Mesendoderm (in vitro differentiated cells): ENCODE results near the gene TCF12.

Source experiments
- DNase-seq: peaks from one replicate; pipeline ENCODE4 v3.0.0; 2013
- H2AK5ac ChIP-seq: 2 replicates; pipeline ENCODE4 v1.6.1; 2013; ENCODE audit warnings: low read length, inconsistent platforms
- H2BK120ac ChIP-seq: 2 replicates; pipeline ENCODE4 v1.6.1; 2013; ENCODE audit warnings: low read depth, mild to moderate bottlenecking, low read length, moderate library complexity, mixed read lengths
- H2BK15ac ChIP-seq: replicated peaks from 2 replicates; pipeline ENCODE4 v1.6.1; 2013; ENCODE audit warnings: low read depth, mild to moderate bottlenecking, moderate library complexity
- H2BK5ac ChIP-seq: 2 replicates; pipeline ENCODE4 v1.6.1; 2013; ENCODE audit warnings: low read length, inconsistent platforms
- H3K18ac ChIP-seq: 2 replicates; pipeline ENCODE4 v1.6.1; 2013; ENCODE audit warnings: mild to moderate bottlenecking, low read length, mixed read lengths
- H3K23ac ChIP-seq: one replicate; pipeline ENCODE4 v1.6.1; 2013; ENCODE audit warnings: low read length
- H3K27ac ChIP-seq: 2 replicates; pipeline ENCODE4 v1.5.1; 2013; ENCODE audit warnings: low read depth, mild to moderate bottlenecking, inconsistent platforms, low read length, moderate library complexity
- H3K27me3 ChIP-seq: 2 replicates; pipeline ENCODE4 v1.6.1; 2013; ENCODE audit warnings: low read length, control low read depth, mild to moderate bottlenecking, inconsistent platforms; ENCODE audit not compliant: insufficient read depth, poor library complexity
- H3K36me3 ChIP-seq: 2 replicates; pipeline ENCODE4 v1.6.1; 2013; ENCODE audit warnings: low read length, inconsistent platforms; ENCODE audit not compliant: control insufficient read depth, insufficient read depth
- H3K4ac ChIP-seq: one replicate; pipeline ENCODE4 v1.6.1; 2013; ENCODE audit warnings: low read depth, mild to moderate bottlenecking, low read length, moderate library complexity
- H3K4me1 ChIP-seq: 2 replicates; pipeline ENCODE4 v1.6.1; 2013; ENCODE audit warnings: low read depth, low read length, inconsistent platforms; ENCODE audit not compliant: control insufficient read depth
- H3K4me2 ChIP-seq: 2 replicates; pipeline ENCODE4 v1.6.1; 2013; ENCODE audit warnings: low read length
- H3K4me3 ChIP-seq: 2 replicates; pipeline ENCODE4 v1.5.1; 2013; ENCODE audit warnings: mild to moderate bottlenecking, low read length
- H3K56ac ChIP-seq: one replicate; pipeline ENCODE4 v1.6.1; 2013; ENCODE audit warnings: low read length
- H3K79me1 ChIP-seq: 2 replicates; pipeline ENCODE4 v1.6.1; 2013; ENCODE audit warnings: low read length, inconsistent platforms
- H3K79me2 ChIP-seq: 2 replicates; pipeline ENCODE4 v1.6.1; 2013; ENCODE audit warnings: mild to moderate bottlenecking, low read length; ENCODE audit not compliant: control insufficient read depth, insufficient read depth
- H3K9ac ChIP-seq: 2 replicates; pipeline ENCODE4 v1.6.1; 2013; ENCODE audit warnings: low read length, inconsistent platforms
- H4K5ac ChIP-seq: one replicate; pipeline ENCODE4 v1.6.1; 2013; ENCODE audit warnings: low read length
- H4K8ac ChIP-seq: one replicate; pipeline ENCODE4 v1.6.1; 2013; ENCODE audit warnings: low read depth, mild to moderate bottlenecking, control low read depth, low read length, moderate library complexity
- WGBS: extraction: QIAGEN DNeasy Blood & Tissue Kit; methylation state at CpG from one replicate; pipeline ENCODE4 v1.1.7; 2013; ENCODE audit warnings: low lambda C conversion rate, missing lambda C conversion rate; ENCODE audit not compliant: insufficient coverage; ENCODE audit errors: extremely low coverage; 5-methylcytosine and 5-hydroxymethylcytosine counted together

TCF12 gene

DNA sequence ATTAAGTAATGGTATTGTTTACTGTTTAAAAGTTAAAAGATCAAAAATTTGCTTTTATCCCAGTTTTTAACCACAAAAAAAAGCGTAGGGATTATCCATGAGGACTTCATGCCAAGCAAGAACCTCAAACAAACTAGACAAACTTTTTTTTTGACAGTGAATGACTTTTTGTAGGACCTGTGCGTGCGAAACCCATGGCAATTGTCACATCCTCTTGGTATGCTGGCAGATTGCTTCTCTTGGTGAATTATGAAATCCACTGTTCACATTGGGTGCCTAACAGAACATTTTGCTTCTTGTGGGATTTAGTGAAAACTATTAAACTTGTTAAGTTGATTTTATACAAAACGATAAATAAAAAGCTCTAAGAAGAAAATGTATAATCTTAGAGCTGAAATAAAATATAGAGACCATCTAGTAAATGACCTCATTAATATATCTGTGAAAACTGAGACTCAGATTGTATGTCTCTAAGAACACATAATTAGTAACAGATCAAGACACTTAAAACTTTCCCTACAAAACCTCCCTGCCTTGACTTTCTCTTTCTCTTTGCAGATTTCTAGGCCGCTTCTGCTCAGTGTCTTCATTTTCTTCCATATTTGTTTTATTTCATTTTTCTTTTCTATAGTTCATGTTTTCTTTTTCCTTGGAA is 370.6 kb downstream of the TCF12 start:
- no peaks in the 10 kb centered on the region for H3K79me2 ChIP-seq
- no peak overlapping the region for H3K23ac ChIP-seq
- no peak overlapping the region for H3K4ac ChIP-seq
- H3K27ac ChIP-seq = no peak overlapping the region
- no peak overlapping the region for H3K18ac ChIP-seq
- no peak overlapping the region for H4K5ac ChIP-seq
- H2BK15ac ChIP-seq = no peak overlapping the region
- WGBS = no CpG with 5 or more reads among the region's 5 CpGs
- no peak overlapping the region for H3K9ac ChIP-seq
- no peak overlapping the region for H4K8ac ChIP-seq
- no peak overlapping the region for H2AK5ac ChIP-seq
- H3K4me1 ChIP-seq = no peaks in the 10 kb centered on the region
- DNase-seq = no peak
- no peaks in the 10 kb centered on the region for H3K79me1 ChIP-seq
- H2BK120ac ChIP-seq = no peak overlapping the region
- H3K27me3 ChIP-seq = no peaks in the 10 kb centered on the region
- no peak overlapping the region for H3K56ac ChIP-seq
- H3K36me3 ChIP-seq = no peaks in the 10 kb centered on the region
- H3K4me2 ChIP-seq = no peak overlapping the region
- H3K4me3 ChIP-seq = no peak overlapping the region
- H2BK5ac ChIP-seq = no peak overlapping the region

DNA sequence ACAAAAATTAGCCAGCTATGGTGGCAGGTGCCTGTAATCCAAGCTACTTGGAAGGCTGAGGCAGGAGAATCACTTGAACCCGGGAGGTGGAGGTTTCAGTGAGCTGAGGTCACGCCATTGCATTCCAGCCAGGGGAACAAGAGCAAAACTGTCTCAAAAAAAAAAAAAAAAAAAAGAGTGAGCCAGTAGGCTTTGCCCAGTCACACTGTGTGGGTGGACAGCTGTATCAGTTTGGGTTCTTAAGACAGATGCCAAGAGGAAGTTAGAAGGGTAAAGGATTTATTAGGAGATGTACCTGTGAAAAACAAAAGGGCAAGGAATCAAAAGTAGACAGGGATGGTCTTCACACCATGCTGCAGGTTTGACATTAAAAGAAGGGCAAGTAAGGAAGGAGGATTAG is 371.7 kb downstream of the TCF12 start:
- no peak overlapping the region for H3K23ac ChIP-seq
- no peak overlapping the region for H3K18ac ChIP-seq
- no peak overlapping the region for H3K4me3 ChIP-seq
- no peak overlapping the region for H2AK5ac ChIP-seq
- no peaks in the 10 kb centered on the region for H3K36me3 ChIP-seq
- no CpG with 5 or more reads among the region's 2 CpGs for WGBS
- H4K8ac ChIP-seq = no peak overlapping the region
- H3K79me1 ChIP-seq = no peaks in the 10 kb centered on the region
- no peak overlapping the region for H3K56ac ChIP-seq
- no peak overlapping the region for H2BK120ac ChIP-seq
- no peak overlapping the region for H2BK5ac ChIP-seq
- DNase-seq = no peak
- no peak overlapping the region for H3K9ac ChIP-seq
- no peaks in the 10 kb centered on the region for H3K4me1 ChIP-seq
- H3K4ac ChIP-seq = no peak overlapping the region
- no peak overlapping the region for H3K4me2 ChIP-seq
- H2BK15ac ChIP-seq = no peak overlapping the region
- H4K5ac ChIP-seq = no peak overlapping the region
- H3K27me3 ChIP-seq = no peaks in the 10 kb centered on the region
- H3K27ac ChIP-seq = no peak overlapping the region
- no peaks in the 10 kb centered on the region for H3K79me2 ChIP-seq

- Histone ChIP-seq H4K8ac (no peak overlapping the region), H3K9ac (no peak overlapping the region), H2BK120ac (no peak overlapping the region), H3K23ac (no peak overlapping the region), H4K5ac (no peak overlapping the region), H3K36me3 (no peaks in the 10 kb centered on the region), H3K4me2 (no peak overlapping the region), H3K4me1 (no peaks in the 10 kb centered on the region), H3K4ac (no peak overlapping the region), H3K27me3 (no peaks in the 10 kb centered on the region), H3K4me3 (no peak overlapping the region), H3K56ac (no peak overlapping the region), H2BK15ac (no peak overlapping the region), H2BK5ac (no peak overlapping the region), H3K79me1 (no peaks in the 10 kb centered on the region), H3K79me2 (no peaks in the 10 kb centered on the region), H3K18ac (no peak overlapping the region), H2AK5ac (no peak overlapping the region), H3K27ac (no peak overlapping the region)
- no CpG with 5 or more reads among the region's 4 CpGs for WGBS
- no peak for DNase-seq
These were observed 372.4 kb downstream of the TCF12 start for GRCh38 chr15:57290826-57291225.

DNA sequence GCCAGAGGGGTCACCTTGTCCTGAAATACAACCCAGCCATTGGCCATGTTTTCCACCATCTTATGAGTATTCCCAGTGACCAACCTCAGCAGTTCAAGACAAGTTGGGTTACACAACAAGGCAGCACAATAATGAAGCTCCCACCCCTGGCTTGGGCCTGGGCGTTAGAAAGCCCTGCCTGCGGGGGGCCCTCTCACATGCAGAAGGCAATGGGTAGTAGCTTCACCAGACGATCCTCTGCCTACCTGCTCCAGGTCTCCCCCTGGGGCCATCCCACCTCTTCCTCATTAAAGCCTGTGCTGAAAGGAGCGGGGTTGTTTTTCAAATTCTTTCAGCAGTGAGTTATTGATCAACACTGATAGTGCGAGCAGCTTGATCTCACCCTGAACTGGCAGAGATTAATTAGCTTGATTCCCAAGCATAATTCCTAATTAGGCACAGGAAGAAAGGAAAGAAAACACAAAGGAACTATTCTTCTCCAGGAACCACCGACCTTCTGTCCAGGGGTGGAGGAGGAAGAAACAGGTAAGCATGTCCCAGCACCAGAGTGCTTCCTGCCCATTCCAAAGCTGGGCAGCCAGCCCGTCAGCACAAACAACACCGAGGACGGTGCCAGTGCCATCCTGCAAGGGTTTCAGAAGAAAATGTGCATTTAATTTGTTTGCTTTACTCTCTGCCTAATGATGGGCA is 378.2 kb downstream of the TCF12 start:
- no peaks in the 10 kb centered on the region for H3K79me1 ChIP-seq
- H2BK120ac ChIP-seq = no peak overlapping the region
- H3K27ac ChIP-seq = no peak overlapping the region
- H3K4me1 ChIP-seq = no peaks in the 10 kb centered on the region
- H3K56ac ChIP-seq = no peak overlapping the region
- no peak overlapping the region for H2BK5ac ChIP-seq
- H3K4me3 ChIP-seq = no peak overlapping the region
- no peak overlapping the region for H3K18ac ChIP-seq
- no peak overlapping the region for H3K4ac ChIP-seq
- H3K79me2 ChIP-seq = no peaks in the 10 kb centered on the region
- H4K8ac ChIP-seq = no peak overlapping the region
- no peak overlapping the region for H2AK5ac ChIP-seq
- H3K4me2 ChIP-seq = no peak overlapping the region
- no peak overlapping the region for H4K5ac ChIP-seq
- H3K9ac ChIP-seq = no peak overlapping the region
- H3K23ac ChIP-seq = no peak overlapping the region
- WGBS = no CpG with 5 or more reads among the region's 9 CpGs
- no peak overlapping the region for H2BK15ac ChIP-seq
- H3K36me3 ChIP-seq = no peaks in the 10 kb centered on the region
- H3K27me3 ChIP-seq = no peaks in the 10 kb centered on the region
- DNase-seq = peak; percentile 32

DNA sequence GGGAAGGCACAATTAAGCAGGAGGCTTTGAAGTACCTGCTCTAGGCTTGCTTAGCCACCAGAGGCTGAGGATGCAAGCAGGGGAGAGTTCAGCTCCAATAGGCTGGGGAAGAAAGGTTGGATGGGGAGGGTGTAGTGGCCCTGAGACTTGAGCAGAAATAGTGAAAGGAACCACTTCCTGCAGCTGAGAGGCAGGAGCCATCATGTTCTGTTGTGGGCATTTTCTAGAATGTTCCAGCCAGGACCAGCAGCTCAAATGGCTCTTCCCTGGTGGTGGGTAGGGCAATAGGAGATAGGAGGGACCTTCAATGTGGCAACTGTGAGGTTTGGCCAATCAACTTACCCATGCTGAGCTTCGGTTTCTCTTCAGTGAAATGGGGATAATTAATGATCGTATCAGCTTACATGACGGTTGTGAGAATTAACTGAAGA is 378.7 kb downstream of the TCF12 start:
- WGBS = no CpG with 5 or more reads among the region's 3 CpGs
- Histone ChIP-seq H3K18ac (no peak overlapping the region), H3K4me1 (no peaks in the 10 kb centered on the region), H3K23ac (no peak overlapping the region), H3K27me3 (no peaks in the 10 kb centered on the region), H3K36me3 (no peaks in the 10 kb centered on the region), H3K4ac (no peak overlapping the region), H3K79me1 (no peaks in the 10 kb centered on the region), H4K8ac (no peak overlapping the region), H2BK5ac (no peak overlapping the region), H3K9ac (no peak overlapping the region), H2BK15ac (no peak overlapping the region), H2BK120ac (no peak overlapping the region), H3K56ac (no peak overlapping the region), H4K5ac (no peak overlapping the region), H3K4me3 (no peak overlapping the region), H3K79me2 (no peaks in the 10 kb centered on the region), H3K27ac (no peak overlapping the region), H3K4me2 (no peak overlapping the region), H2AK5ac (no peak overlapping the region)
- DNase-seq = peak; percentile 37

DNA sequence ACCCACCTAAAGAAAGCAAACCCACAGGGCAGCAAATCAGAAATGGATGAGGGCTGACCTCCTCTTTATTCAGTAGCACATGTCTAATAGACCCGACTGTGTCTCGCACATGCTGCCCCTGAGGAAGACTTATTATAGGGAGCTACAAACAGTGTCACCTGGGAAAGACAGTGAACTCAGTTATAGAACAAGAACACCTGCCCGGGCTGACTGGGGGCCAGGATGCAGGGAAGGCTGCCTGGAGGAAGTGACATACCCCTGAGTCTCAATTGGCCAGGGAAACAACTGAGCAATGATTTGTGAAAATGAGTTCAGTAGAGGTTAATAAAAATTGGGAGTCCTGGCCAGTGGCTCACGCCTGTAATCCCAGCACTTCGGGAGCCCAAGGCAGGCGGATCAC is 379.2 kb downstream of the TCF12 start:
- no peak overlapping the region for H3K27ac ChIP-seq
- no peak overlapping the region for H2BK120ac ChIP-seq
- no peak overlapping the region for H3K9ac ChIP-seq
- no peak overlapping the region for H3K4ac ChIP-seq
- no peaks in the 10 kb centered on the region for H3K27me3 ChIP-seq
- whole genome bisulfite sequencing = no CpG with 5 or more reads among the region's 6 CpGs
- no peak overlapping the region for H3K4me2 ChIP-seq
- no peak overlapping the region for H2BK5ac ChIP-seq
- DNase-seq = no peak
- H3K36me3 ChIP-seq = no peaks in the 10 kb centered on the region
- no peak overlapping the region for H3K18ac ChIP-seq
- no peak overlapping the region for H3K4me3 ChIP-seq
- no peaks in the 10 kb centered on the region for H3K4me1 ChIP-seq
- H3K23ac ChIP-seq = no peak overlapping the region
- H4K5ac ChIP-seq = no peak overlapping the region
- no peak overlapping the region for H2BK15ac ChIP-seq
- no peak overlapping the region for H2AK5ac ChIP-seq
- H3K79me1 ChIP-seq = no peaks in the 10 kb centered on the region
- H3K56ac ChIP-seq = no peak overlapping the region
- H4K8ac ChIP-seq = no peak overlapping the region
- H3K79me2 ChIP-seq = no peaks in the 10 kb centered on the region
